ENCODE data around the gene BCAT1.
"Not testable (repeated sequence)": the region's sequence is repeated elsewhere in the genome, so short reads cannot be mapped to it uniquely, and the experiment has no call there.

BCAT1 gene

GRCh38 chr12:24901576-24902461 lies 47.1 kb downstream of the BCAT1 start:
- no peak for DNase-seq (ENCODE audit: low read depth in 2 of 2)

- DNase-seq (ENCODE audit: low read depth in 2 of 2) = no peak
These were observed 48.7 kb downstream of the BCAT1 start for GRCh38 chr12:24900196-24900595.

- no peak for DNase-seq (ENCODE audit: low read depth in 2 of 2)
These were observed 49.3 kb downstream of the BCAT1 start for GRCh38 chr12:24899503-24900075.

GRCh38 chr12:24898606-24899005 lies 50.3 kb downstream of the BCAT1 start:
- no peak for DNase-seq (ENCODE audit: low read depth in 2 of 2)

- no peak for DNase-seq (ENCODE audit: low read depth in 2 of 2)
These were observed 50.7 kb downstream of the BCAT1 start for GRCh38 chr12:24898185-24898584.

GRCh38 chr12:24896171-24896570 lies 52.7 kb downstream of the BCAT1 start:
- no peak for DNase-seq (ENCODE audit: low read depth in 2 of 2)

- no peak for DNase-seq (ENCODE audit: low read depth in 2 of 2)
These were observed 53.3 kb downstream of the BCAT1 start for GRCh38 chr12:24895612-24896011.

- no peak for DNase-seq (ENCODE audit: low read depth in 2 of 2)
These were observed 54.0 kb downstream of the BCAT1 start for GRCh38 chr12:24894879-24895278.

GRCh38 chr12:24890048-24890803 lies 58.7 kb downstream of the BCAT1 start:
- no peak for DNase-seq (ENCODE audit: low read depth in 2 of 2)

GRCh38 chr12:24889411-24889810 lies 59.5 kb downstream of the BCAT1 start:
- no peak for DNase-seq (ENCODE audit: low read depth in 2 of 2)

GRCh38 chr12:24888813-24889212 lies 60.1 kb downstream of the BCAT1 start:
- DNase-seq (ENCODE audit: low read depth in 2 of 2) = no peak

- DNase-seq (ENCODE audit: low read depth in 2 of 2) = no peak
These were observed 64.0 kb downstream of the BCAT1 start for GRCh38 chr12:24884911-24885310.

GRCh38 chr12:24881724-24882371 lies 67.1 kb downstream of the BCAT1 start:
- no peak for DNase-seq (ENCODE audit: low read depth in 2 of 2)

- DNase-seq (ENCODE audit: low read depth in 2 of 2) = no peak
These were observed 67.7 kb downstream of the BCAT1 start for GRCh38 chr12:24881227-24881626.

GRCh38 chr12:24880732-24881131 lies 68.2 kb downstream of the BCAT1 start:
- DNase-seq (ENCODE audit: low read depth in 2 of 2) = no peak

GRCh38 chr12:24879644-24880043 lies 69.3 kb downstream of the BCAT1 start:
- no peak for DNase-seq (ENCODE audit: low read depth in 2 of 2)

GRCh38 chr12:24875014-24875413 lies 73.9 kb downstream of the BCAT1 start:
- DNase-seq (ENCODE audit: low read depth in 2 of 2) = no peak

GRCh38 chr12:24872211-24872610 lies 76.7 kb downstream of the BCAT1 start:
- no peak for DNase-seq (ENCODE audit: low read depth in 2 of 2)

GRCh38 chr12:24866139-24866538 lies 82.8 kb downstream of the BCAT1 start:
- not testable (repeated sequence) for DNase-seq (ENCODE audit: low read depth in 2 of 2)

GRCh38 chr12:24864796-24865125 lies 84.1 kb downstream of the BCAT1 start:
- no peak for DNase-seq (ENCODE audit: low read depth in 2 of 2)

- no peak for DNase-seq (ENCODE audit: low read depth in 2 of 2)
These were observed 86.9 kb downstream of the BCAT1 start for GRCh38 chr12:24861766-24862540.

Data from stimulated activated CD8-positive, alpha-beta memory T cell treated with anti-CD3 and anti-CD28 coated beads, Interleukin-7, amount 100 ng/mL, for 1 hour (primary cell).